NCI-H2081 treated with DMSO at 0.1 percent for 48 hours (cell line): ENCODE measurements around the gene CLCN2.

Source experiments
- DNase-seq: peaks from one replicate; lab custom pipeline; 2025; lab: John Stamatoyannopoulos, UW

CLCN2 gene

GRCh38 chr3:184380627-184381260 is 19.3 kb upstream of the CLCN2 start:
- no peak for DNase-seq

- no peak for DNase-seq
Measured at GRCh38 chr3:184380185-184380626, 18.8 kb upstream of the CLCN2 start.

- no peak for DNase-seq
Measured at GRCh38 chr3:184379358-184380184, 18.2 kb upstream of the CLCN2 start, which contains the start of gene CHRD. TSS of gene CHRD (plus strand) at chr3:184380054. CDS start at chr3:184380319, 265 bp downstream.

GRCh38 chr3:184378651-184379357 is 17.4 kb upstream of the CLCN2 start:
- no peak for DNase-seq

- no peak for DNase-seq
Measured at GRCh38 chr3:184377882-184378445, 16.6 kb upstream of the CLCN2 start, which contains the start of gene THPO. TSS of gene THPO (minus strand) at chr3:184378207. CDS start at chr3:184376259, 1,948 bp downstream.

GRCh38 chr3:184377374-184377773 is 16.0 kb upstream of the CLCN2 start:
- peak; percentile 70 for DNase-seq

GRCh38 chr3:184375747-184376461 is 14.5 kb upstream of the CLCN2 start:
- DNase-seq = no peak

- no peak for DNase-seq
Measured at GRCh38 chr3:184373422-184373821, 12.0 kb upstream of the CLCN2 start.

- no peak for DNase-seq
Measured at GRCh38 chr3:184372911-184373310, 11.5 kb upstream of the CLCN2 start.

- DNase-seq = no peak
Measured at GRCh38 chr3:184372296-184372821, 11.0 kb upstream of the CLCN2 start.

- peak; percentile 94 for DNase-seq
Measured at GRCh38 chr3:184371570-184372018, 10.2 kb upstream of the CLCN2 start.

GRCh38 chr3:184368586-184369183 is 7.3 kb upstream of the CLCN2 start:
- no peak for DNase-seq

GRCh38 chr3:184368116-184368515 is 6.7 kb upstream of the CLCN2 start:
- no peak for DNase-seq

GRCh38 chr3:184366619-184367289 is 5.3 kb upstream of the CLCN2 start:
- no peak for DNase-seq

GRCh38 chr3:184362668-184363546 is 1.5 kb upstream of the CLCN2 start:
- peak; percentile 99 for DNase-seq

GRCh38 chr3:184361932-184362667 is 695 bp upstream of the CLCN2 start:
- DNase-seq = peak; percentile 19

GRCh38 chr3:184360929-184361531 is 375 bp downstream of the CLCN2 start:
- DNase-seq = no peak
